Effector memory CD8-positive, alpha-beta T cell (primary cell): ENCODE results near the gene SLC39A11.

Experiments used
- ATAC-seq: fragments of 150-1000 bp; cut with Tn5 transposase; replicated peaks from 2 replicates; pipeline ENCODE4 v1.10.0; 2021; ENCODE audit warnings: mild to moderate bottlenecking, moderate library complexity
- DNase-seq, 3 experiments: peaks; one replicate each; pipeline ENCODE4 v3.0.0; 2021
- H3K27ac Mint-ChIP-seq, 2 donors: one replicate each; pipeline ENCODE4 v1.8.0; 2022; ENCODE audit warnings: mild to moderate bottlenecking in 2 of 2, mixed read lengths in 2 of 2, moderate library complexity in 2 of 2
- H3K27me3 Mint-ChIP-seq, 2 donors: one replicate each; pipeline ENCODE4 v1.8.0; 2022; ENCODE audit warnings: mixed read lengths in 2 of 2
- H3K36me3 Mint-ChIP-seq: one replicate; pipeline ENCODE4 v1.8.0; 2022; ENCODE audit warnings: mild to moderate bottlenecking, moderate library complexity, mixed read lengths; ENCODE audit not compliant: insufficient read depth
- H3K4me1 Mint-ChIP-seq, 2 donors: one replicate each; pipeline ENCODE4 v1.8.0; 2022; ENCODE audit warnings: low read depth in 2 of 2, mixed read lengths in 2 of 2
- H3K4me3 Mint-ChIP-seq, 2 donors: one replicate each; pipeline ENCODE4 v1.8.0; 2022; ENCODE audit warnings: mild to moderate bottlenecking in 2 of 2, mixed read lengths in 2 of 2, moderate library complexity in 2 of 2
- H3K9me3 Mint-ChIP-seq, 2 donors: one replicate each; pipeline ENCODE4 v1.8.0; 2022; ENCODE audit warnings: mixed read lengths in 2 of 2

SLC39A11 gene

DNA sequence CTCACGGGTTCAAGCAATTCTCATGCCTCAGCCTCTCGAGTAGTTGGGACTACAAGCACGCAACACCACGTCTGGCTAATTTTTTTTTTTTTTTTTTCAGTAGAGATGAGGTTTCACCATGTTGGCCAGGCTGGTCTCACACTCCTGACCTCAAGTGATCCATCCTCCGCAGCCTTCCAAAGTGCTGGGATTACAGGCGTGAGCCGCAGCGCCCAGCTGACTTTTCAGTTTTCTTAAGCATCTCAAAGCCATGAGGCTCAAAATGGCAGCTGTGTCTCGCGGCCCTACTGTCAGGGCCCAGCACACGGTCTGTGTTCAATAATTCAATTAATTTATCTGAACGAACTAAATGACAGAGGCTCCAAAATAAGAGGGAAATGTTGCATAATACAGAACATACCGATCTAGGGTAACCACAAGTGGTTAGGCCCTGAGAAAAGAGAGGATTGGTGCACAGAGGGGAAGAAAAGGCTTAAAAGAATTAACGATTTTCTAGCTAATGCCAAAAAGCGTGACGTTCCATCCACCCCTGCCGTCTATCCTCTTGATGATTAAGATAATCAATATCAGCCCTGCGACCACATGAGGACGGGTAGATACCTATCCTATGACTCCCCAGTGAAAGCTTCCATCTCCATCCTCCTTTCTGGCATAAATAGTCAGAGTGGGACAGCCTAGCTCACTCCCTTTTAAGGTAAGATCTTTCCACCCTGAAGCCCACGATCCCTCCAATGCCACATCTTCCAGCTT lies 136.9 kb downstream of the SLC39A11 start:
- DNase-seq, result no peak

DNA sequence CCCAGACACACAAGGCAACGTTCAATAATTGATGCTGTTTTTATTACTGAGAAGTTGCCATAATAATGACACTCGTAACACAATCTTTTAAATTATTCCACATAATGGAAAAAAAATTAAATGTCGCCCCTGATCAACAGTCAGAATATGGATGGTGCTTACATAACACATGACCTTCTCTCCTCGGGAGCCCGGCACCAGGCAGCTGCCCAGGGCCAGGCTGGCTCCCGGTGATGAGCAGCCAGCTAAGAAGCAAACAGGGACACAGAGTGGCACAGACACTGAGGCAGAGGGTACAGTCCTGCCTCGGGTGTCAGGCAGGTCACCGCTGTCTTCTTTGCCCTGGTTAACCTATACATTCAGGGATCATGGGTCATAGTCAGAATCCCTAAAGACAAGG lies 137.9 kb downstream of the SLC39A11 start:
- Mint-ChIP-seq H3K9me3 (no peaks in the 10 kb centered on the region), H3K27ac (no peak overlapping the region), H3K27me3 (no peaks in the 10 kb centered on the region), H3K4me1 (peaks cover 0 to 7% of the 10 kb centered on the region in 2 donors), H3K4me3 (no peak overlapping the region), H3K36me3 (no peaks in the 10 kb centered on the region)
- ATAC-seq, result no peak
- DNase-seq, result no peak

More for the DNA sequence above, 136.9 kb downstream of the SLC39A11 start:
- no peak for ATAC-seq
- no peaks in the 10 kb centered on the region for H3K27me3 Mint-ChIP-seq
- no peaks in the 10 kb centered on the region for H3K36me3 Mint-ChIP-seq
- no peak overlapping the region for H3K27ac Mint-ChIP-seq
- H3K9me3 Mint-ChIP-seq, result no peaks in the 10 kb centered on the region
- peaks cover 0 to 7% of the 10 kb centered on the region in 2 donors for H3K4me1 Mint-ChIP-seq
- no peak overlapping the region for H3K4me3 Mint-ChIP-seq

DNA sequence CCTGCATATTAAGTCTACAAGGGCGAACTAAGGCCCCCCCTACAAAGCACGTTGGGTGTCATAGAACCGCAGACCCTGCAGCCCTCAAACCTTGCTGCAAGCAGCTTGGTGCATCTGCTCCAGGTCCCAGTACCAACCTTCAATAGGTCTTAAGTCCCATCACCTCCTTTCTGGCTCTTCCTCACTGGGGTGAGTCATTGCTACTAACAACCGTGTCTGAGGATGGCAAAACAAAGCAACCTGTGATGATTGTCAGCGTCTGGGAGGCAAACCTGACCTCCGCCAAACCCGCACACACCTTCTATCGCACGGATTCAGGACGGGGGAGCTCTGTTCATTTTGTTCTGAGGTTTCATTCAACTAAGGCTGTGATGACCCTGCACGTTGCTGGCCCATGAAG lies 138.9 kb downstream of the SLC39A11 start:
- ATAC-seq (no peak), DNase-seq (no peak)
- Mint-ChIP-seq H3K4me3 (no peak overlapping the region), H3K9me3 (no peaks in the 10 kb centered on the region), H3K4me1 (peaks cover 0 to 7% of the 10 kb centered on the region in 2 donors), H3K27ac (no peak overlapping the region), H3K27me3 (no peaks in the 10 kb centered on the region), H3K36me3 (no peaks in the 10 kb centered on the region)

DNA sequence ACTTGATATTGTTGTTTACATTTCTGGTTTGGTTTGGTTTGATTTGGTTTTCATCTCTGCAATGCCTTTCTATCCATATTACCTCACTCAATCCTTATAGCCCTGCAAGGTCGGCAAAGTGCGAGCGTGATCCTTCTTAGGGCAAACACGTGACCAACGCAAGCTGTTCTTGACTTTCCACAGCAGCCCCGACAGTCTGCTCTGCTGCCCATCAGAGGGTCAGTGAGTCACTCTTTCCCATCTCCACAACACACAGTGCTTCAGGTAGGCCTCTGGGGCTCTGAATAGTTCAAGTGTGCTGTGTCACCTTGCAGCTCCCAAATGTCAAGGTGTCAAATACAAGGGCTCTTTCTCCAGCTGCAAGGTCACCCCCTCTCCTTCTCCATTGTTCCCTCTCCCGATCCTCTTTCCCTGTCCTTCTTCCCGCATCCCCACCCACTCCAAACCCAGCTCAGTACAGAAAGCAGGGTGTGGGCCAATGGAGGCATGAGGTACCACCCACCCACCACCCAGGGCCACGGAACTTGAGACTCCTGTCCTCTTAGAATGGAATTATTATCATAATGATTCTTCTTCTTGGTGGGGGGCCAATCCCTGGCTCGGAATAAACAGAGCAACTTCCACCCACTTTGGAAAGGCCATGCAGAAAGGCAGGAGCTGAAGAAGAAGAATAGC lies 139.7 kb downstream of the SLC39A11 start:
- Mint-ChIP-seq H3K36me3 (no peaks in the 10 kb centered on the region), H3K9me3 (no peaks in the 10 kb centered on the region), H3K4me1 (peaks cover 0 to 7% of the 10 kb centered on the region in 2 donors), H3K27me3 (no peaks in the 10 kb centered on the region), H3K27ac (no peak overlapping the region), H3K4me3 (no peak overlapping the region)
- DNase-seq, result no peak
- ATAC-seq, result no peak

DNA sequence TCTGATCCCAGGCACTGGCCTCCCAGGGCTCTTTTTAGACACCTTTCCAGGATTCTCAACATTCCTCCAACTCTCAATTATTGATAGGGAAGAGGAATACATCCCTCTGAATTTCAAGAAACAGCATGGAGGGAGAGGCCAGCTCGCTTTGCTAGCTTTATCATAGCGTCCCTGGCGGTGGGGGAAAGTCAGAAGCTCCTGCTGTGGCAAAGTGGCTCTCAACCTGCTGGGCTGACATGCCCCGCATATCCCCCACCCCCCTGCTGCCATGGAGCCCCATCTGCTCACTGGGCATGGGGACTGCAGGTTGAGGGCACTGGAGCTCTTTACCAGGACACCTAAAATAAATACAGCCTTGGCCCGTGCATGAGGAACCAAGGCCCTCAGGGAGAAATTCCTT lies 140.3 kb downstream of the SLC39A11 start:
- no peak for DNase-seq
- no peaks in the 10 kb centered on the region for H3K9me3 Mint-ChIP-seq
- H3K27ac Mint-ChIP-seq, result no peak overlapping the region
- H3K27me3 Mint-ChIP-seq, result no peaks in the 10 kb centered on the region
- H3K4me3 Mint-ChIP-seq, result no peak overlapping the region
- peaks cover 0 to 9% of the 10 kb centered on the region in 2 donors for H3K4me1 Mint-ChIP-seq
- no peaks in the 10 kb centered on the region for H3K36me3 Mint-ChIP-seq
- no peak for ATAC-seq

DNA sequence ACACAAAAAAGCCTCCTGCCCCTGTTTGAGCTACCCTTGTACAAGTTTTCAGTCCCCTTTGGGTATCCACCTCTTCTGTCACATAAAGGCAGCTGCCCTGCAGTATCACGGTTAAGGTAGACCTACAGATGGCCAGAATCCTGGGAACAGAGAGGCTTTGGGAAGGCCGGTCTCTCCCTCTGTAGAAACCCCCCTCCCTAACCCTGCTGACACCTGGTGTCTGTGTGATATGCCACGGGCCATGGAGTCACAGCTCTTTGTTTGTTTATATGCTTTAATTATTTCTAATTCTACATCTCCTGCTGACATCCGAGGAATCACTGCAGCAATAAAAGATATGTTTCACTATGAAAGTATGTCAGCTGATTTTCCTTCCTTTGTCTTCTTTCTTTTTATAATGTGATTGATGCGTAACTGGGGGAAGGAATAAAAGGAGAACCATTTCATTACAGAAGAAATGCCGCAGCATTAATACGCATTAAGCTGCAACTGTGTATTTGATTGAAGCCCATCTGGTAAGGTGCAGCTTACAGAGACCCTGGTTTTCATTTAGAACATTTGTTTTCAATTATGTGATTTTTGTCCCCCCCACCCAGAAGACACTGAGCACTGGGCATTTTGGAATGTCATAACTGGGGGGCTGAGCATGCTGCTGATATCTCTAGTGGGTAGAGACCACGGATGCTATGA lies 142.1 kb downstream of the SLC39A11 start:
- no peak for ATAC-seq
- Mint-ChIP-seq H3K4me3 (no peak overlapping the region), H3K4me1 (peaks cover 0 to 6% of the 10 kb centered on the region in 2 donors), H3K36me3 (no peaks in the 10 kb centered on the region), H3K27ac (no peak overlapping the region), H3K9me3 (no peaks in the 10 kb centered on the region), H3K27me3 (no peaks in the 10 kb centered on the region)
- no peak for DNase-seq

DNA sequence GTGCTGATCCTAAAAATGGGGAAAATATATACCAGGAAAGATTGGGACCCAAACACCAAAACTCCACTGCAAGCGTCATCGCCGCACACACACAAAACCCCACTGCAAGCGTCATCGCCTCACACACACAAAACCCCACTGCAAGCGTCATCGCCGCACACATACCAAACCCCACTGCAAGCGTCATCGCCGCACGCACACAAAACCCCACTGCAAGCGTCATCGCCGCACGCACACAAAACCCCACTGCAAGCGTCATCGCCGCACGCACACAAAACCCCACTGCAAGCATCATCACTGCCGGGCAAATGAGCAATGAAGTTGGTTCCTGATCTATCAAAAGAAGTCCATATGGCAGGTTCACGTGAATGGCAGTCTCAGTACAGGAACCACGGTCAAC lies 144.4 kb downstream of the SLC39A11 start:
- Mint-ChIP-seq H3K36me3 (no peaks in the 10 kb centered on the region), H3K9me3 (no peaks in the 10 kb centered on the region), H3K4me3 (no peak overlapping the region), H3K27me3 (no peaks in the 10 kb centered on the region), H3K27ac (no peak overlapping the region), H3K4me1 (peaks cover 0 to 8% of the 10 kb centered on the region in 2 donors)
- no peak for ATAC-seq
- no peak for DNase-seq

DNA sequence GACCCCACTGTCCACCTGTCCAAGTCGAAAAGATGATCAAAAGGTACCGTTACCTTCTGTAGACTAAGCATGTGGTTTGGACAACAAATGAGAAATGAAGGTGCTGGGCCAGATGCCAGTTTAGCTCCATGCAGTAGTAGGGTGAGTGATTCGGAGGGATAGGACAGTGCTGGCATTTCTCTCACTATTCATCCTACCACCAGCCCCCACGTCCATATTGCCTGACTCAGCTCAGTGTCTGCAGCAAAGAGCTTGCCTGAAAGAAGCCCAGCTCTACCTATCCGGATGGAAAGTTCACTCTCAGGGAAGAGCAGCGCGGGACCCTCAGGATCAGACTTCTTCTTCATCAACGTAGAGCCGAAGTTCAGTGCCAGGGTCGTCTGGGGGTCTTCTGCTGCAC lies 145.0 kb downstream of the SLC39A11 start:
- Mint-ChIP-seq H3K27me3 (no peaks in the 10 kb centered on the region), H3K4me1 (peaks cover 0 to 7% of the 10 kb centered on the region in 2 donors), H3K27ac (no peak overlapping the region), H3K36me3 (no peaks in the 10 kb centered on the region), H3K4me3 (no peak overlapping the region), H3K9me3 (no peaks in the 10 kb centered on the region)
- ATAC-seq (no peak), DNase-seq (no peak)

DNA sequence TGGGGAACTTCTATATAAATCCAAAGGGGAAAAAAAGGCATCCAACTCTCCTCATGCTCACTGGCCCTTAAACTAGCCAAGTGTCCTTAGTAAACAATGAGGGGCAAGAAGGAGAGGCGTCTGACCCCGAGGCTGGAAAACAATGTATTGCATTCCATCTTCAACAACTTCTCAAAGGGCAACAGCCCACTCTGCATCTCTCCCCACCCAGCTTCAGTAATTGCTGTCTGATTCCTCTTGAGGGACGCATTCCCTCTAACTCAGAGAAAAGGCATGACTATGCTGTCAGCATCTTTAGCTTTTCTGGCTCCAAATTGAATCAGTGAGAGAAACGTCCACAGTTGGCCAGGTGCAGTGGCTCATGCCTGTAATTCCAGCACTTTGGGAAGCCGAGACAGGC lies 145.8 kb downstream of the SLC39A11 start:
- Mint-ChIP-seq H3K27ac (no peak overlapping the region), H3K4me1 (peaks cover 0 to 7% of the 10 kb centered on the region in 2 donors), H3K4me3 (no peak overlapping the region), H3K36me3 (no peaks in the 10 kb centered on the region), H3K9me3 (no peaks in the 10 kb centered on the region), H3K27me3 (no peaks in the 10 kb centered on the region)
- DNase-seq (no peak), ATAC-seq (no peak)

DNA sequence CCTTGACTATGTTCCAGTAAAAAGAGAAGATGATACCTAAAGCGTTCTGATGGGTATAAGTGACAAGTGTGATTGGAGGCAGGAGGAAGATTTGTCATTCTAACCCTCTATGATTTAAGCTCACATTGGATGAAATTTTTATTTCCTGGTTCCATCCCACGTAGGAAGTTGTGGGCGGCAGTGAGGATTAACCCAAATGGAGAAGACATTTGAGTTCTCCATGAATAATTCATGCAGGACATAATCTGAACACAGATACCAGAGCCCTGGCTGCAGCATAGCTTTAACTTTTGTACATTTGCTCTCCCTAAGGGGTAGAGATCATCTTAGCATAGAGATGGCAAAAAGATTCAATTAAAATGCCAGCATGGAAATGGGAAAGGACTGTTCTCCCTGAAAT lies 146.3 kb downstream of the SLC39A11 start:
- Mint-ChIP-seq H3K36me3 (no peaks in the 10 kb centered on the region), H3K27ac (no peak overlapping the region), H3K4me1 (peaks cover 0 to 4% of the 10 kb centered on the region in 2 donors), H3K27me3 (no peaks in the 10 kb centered on the region), H3K4me3 (no peak overlapping the region), H3K9me3 (no peaks in the 10 kb centered on the region)
- DNase-seq (no peak), ATAC-seq (no peak)

DNA sequence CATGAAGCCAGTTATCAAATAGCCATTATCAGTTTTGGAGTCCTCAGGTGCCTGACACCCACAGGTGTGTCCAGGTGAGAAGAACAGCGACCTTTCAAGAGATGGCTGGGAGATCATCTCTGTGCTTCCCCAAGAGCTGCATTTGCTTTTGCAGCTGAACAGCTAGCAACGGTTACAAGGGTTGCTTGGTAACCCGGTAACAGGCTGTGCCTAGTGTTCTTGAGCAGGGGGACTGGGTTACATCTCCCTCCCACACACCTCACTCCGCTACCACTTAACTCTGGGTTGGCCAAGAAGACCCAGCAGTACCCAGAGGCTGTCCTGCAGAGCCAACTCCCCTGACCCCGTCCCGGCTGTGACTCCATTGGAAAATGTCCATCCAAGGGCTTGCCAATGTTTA lies 147.0 kb downstream of the SLC39A11 start:
- Mint-ChIP-seq H3K9me3 (no peaks in the 10 kb centered on the region), H3K27ac (no peak overlapping the region), H3K27me3 (no peaks in the 10 kb centered on the region), H3K36me3 (no peaks in the 10 kb centered on the region), H3K4me3 (no peak overlapping the region), H3K4me1 (peaks cover 0 to 4% of the 10 kb centered on the region in 2 donors)
- no peak for DNase-seq
- no peak for ATAC-seq

DNA sequence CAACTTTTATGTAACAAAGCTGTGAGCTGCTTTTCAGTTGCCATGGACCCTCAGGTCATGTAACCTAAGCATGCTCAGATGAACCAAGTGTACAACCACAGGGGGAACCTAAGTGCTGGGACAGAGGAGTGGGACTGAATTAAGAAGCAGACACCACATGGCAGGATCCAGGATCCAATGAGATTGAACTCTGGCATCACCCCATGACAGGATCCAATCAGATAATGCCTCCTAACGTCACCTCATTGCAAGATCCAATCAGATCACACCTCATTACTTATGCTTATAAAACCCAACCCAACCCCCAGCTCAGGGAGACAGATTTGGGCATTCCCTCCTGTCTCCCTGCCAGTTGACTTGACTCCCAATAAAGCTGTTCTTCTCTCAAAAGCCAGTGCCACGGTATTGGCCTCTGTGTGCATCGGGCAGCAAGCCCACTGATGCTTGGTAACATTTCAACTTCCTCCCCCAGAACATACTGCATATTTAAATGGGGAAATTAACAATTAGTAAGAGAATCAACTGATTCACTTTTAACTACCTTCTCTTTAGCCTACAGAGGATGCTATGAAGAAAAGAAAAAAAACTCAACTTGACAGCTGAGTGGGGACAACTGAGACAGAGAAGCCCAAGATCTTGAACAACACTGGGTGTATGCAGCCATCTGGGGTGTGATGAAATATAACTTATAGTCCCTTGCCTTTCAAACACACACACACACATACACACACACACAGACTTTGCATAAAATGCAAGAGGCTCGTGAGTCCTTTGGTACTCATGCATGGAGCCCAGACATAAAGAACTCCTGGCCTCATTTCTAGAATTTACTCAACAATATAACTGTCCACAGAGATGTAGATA lies 148.4 kb downstream of the SLC39A11 start:
- DNase-seq (no peak), ATAC-seq (no peak)
- Mint-ChIP-seq H3K27ac (no peak overlapping the region), H3K4me3 (no peak overlapping the region), H3K36me3 (no peaks in the 10 kb centered on the region), H3K27me3 (no peaks in the 10 kb centered on the region), H3K9me3 (no peaks in the 10 kb centered on the region), H3K4me1 (peaks cover 0 to 4% of the 10 kb centered on the region in 2 donors)

DNA sequence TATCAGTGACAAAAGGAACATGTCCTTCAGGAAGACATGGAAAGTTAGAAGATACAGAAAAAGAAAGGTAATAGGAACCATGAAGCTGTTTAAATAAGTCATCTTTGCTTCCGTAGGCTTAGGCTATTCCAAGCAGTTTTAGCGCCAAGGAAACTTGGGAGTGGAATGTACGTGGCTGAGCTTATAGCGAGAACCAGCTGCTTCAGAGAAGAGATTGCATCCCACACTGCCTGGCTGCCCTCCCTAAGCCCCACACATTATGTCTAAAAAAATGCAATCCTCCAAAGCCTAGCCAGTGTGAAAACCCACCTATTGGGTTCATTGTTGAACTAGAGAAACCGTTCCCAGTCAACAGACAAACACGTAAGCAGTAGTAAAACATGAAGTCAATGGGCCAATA lies 149.9 kb downstream of the SLC39A11 start:
- H3K27me3 Mint-ChIP-seq, result no peaks in the 10 kb centered on the region
- H3K27ac Mint-ChIP-seq, result no peak overlapping the region
- DNase-seq (no peak), ATAC-seq (no peak)
- peaks cover 3 to 4% of the 10 kb centered on the region in 2 donors for H3K4me1 Mint-ChIP-seq
- no peaks in the 10 kb centered on the region for H3K36me3 Mint-ChIP-seq
- no peak overlapping the region for H3K4me3 Mint-ChIP-seq
- no peaks in the 10 kb centered on the region for H3K9me3 Mint-ChIP-seq
